Prostate gland (tissue), 2 donors: Measurements from ENCODE around the gene PSD. TPM values are rescaled to one million over a fixed set of nuclear protein-coding genes. Genes with fewer than 3 reads are reported as not detected.
A peak's percentile ranks its signal among the peaks of the same experiment; 100 is the strongest.

ENCODE experiments used
- DNase-seq: peaks from one replicate; pipeline ENCODE4 v3.0.0-alpha.2; 2019; ENCODE audit warnings: low spot score
- H3K27ac ChIP-seq, 2 donors: fragments of 200-600 bp; sonication (generic); 2 replicates each; pipeline ENCODE4 v1.5.1; 2017 to 2019
- H3K27me3 ChIP-seq: fragments of 200-600 bp; sonication (generic); replicated peaks from 2 replicates; pipeline ENCODE4 v1.5.1; 2019; ENCODE audit not compliant: insufficient read depth
- H3K36me3 ChIP-seq, 2 donors: fragments of 200-600 bp; sonication (generic); 1 replicate in 1 of 2; 2 replicates in 1 of 2; pipeline versions ENCODE4 v1.5.1 to v1.8.1; 2017 to 2019
- H3K4me1 ChIP-seq: fragments of 200-600 bp; sonication (generic); replicated peaks from 2 replicates; pipeline ENCODE4 v1.5.1; 2019
- H3K4me3 ChIP-seq, 2 donors: fragments of 200-600 bp; sonication (generic); 2 replicates each; pipeline ENCODE4 v1.5.1; 2017 to 2019
- H3K9me3 ChIP-seq: fragments of 200-600 bp; sonication (generic); 2 replicates; pipeline ENCODE4 v1.5.1; 2017
- CTCF ChIP-seq, 4 experiments: fragments of 200-600 bp in 2 of 4; fragments of 450-650 bp in 2 of 4; sonication (generic) in 2 of 4; IDR thresholded peaks; 1 replicate in 3 of 4; 2 replicates in 1 of 4; pipeline ENCODE4 v1.5.1; 2016 to 2019; ENCODE audit warnings: antibody characterized with exemption in 4 of 4, mild to moderate bottlenecking in 2 of 4, moderate library complexity in 2 of 4
- POLR2A ChIP-seq: fragments of 450-650 bp; IDR thresholded peaks from one replicate; pipeline ENCODE4 v1.6.1; 2016; ENCODE audit warnings: antibody characterized with exemption, mild to moderate bottlenecking
- POLR2AphosphoS5 ChIP-seq: sonication (generic); formaldehyde crosslinking; IDR thresholded peaks from one replicate; pipeline ENCODE4 v1.6.1; 2017; ENCODE audit warnings: antibody characterized with exemption
- WGBS: methylation state at CpG from one replicate; pipeline ENCODE4 v1.1.5; 2018; 5-methylcytosine and 5-hydroxymethylcytosine counted together
- intact Hi-C: fragments of 100-400 bp; cut with DNase I; formaldehyde crosslinking; loops from one replicate; pipeline ENCODE4 v1.14.2; 2022
- total RNA-seq, 2 donors: library from RNA; depleted of rRNA; stranded (reverse); fragments of >200 nt; gene quantifications; one replicate each; pipeline ENCODE4 v1.1.0, GENCODE V29; 2016

Gene PSD
- total RNA-seq, 2 donors from 2014 or later, result 1.0 to 10.9 TPM

GRCh38 chr10:102431452-102432124 is 13.0 kb upstream of the PSD start:
- Histone ChIP-seq H3K36me3 (no peaks in the 10 kb centered on the region), H3K4me3 (peak overlapping the region; percentile 75 to 89), H3K4me1 (peaks cover 4% of the 10 kb centered on the region), H3K27ac (peak overlapping the region; percentile 71 to 79), H3K9me3 (no peaks in the 10 kb centered on the region), H3K27me3 (no peaks in the 10 kb centered on the region)
- intact Hi-C loops, result no loop called here
- TF ChIP-seq POLR2A (no peak), CTCF (IDR thresholded peaks at IDR 0.05) (no peak), POLR2AphosphoS5 (no peak)
- WGBS, result 18% methylated on average over 4 of the region's 4 CpGs
- DNase-seq, result no peak

- H3K27ac ChIP-seq, result no peak overlapping the region
- intact Hi-C loops, result no loop called here
- no peak overlapping the region for H3K4me3 ChIP-seq
- H3K9me3 ChIP-seq, result no peaks in the 10 kb centered on the region
- no peaks in the 10 kb centered on the region for H3K27me3 ChIP-seq
- H3K4me1 ChIP-seq, result peaks cover 4% of the 10 kb centered on the region
- DNase-seq, result no peak
- WGBS, result 90% methylated on average over 8 of the region's 8 CpGs
- TF ChIP-seq CTCF (IDR thresholded peaks at IDR 0.05), result no peak
- TF ChIP-seq POLR2A, result no peak
- no peak for TF ChIP-seq POLR2AphosphoS5
- H3K36me3 ChIP-seq, result no peaks in the 10 kb centered on the region
Measured at GRCh38 chr10:102429468-102429867, 10.9 kb upstream of the PSD start.

- Histone ChIP-seq H3K4me1 (peaks cover 17% of the 10 kb centered on the region), H3K27me3 (no peaks in the 10 kb centered on the region), H3K36me3 (peaks cover 0 to 8% of the 10 kb centered on the region in 2 donors), H3K4me3 (no peak overlapping the region), H3K27ac (no peak overlapping the region), H3K9me3 (no peaks in the 10 kb centered on the region)
- DNase-seq, result no peak
- TF ChIP-seq POLR2A, result no peak
- no peak for TF ChIP-seq POLR2AphosphoS5
- TF ChIP-seq CTCF (IDR thresholded peaks at IDR 0.05), result no peak
- 78% methylated on average over 7 of the region's 7 CpGs for WGBS
- intact Hi-C loops, result no loop called here
Measured at GRCh38 chr10:102426803-102427287, 8.3 kb upstream of the PSD start.

- H3K27me3 ChIP-seq, result no peaks in the 10 kb centered on the region
- no peak for DNase-seq
- H3K27ac ChIP-seq, result no peak overlapping the region
- intact Hi-C loops, result no loop called here
- no peak for TF ChIP-seq POLR2AphosphoS5
- no peak for TF ChIP-seq POLR2A
- no peak for TF ChIP-seq CTCF (IDR thresholded peaks at IDR 0.05)
- 83% methylated on average over 1 of the region's 1 CpG for WGBS
- H3K4me3 ChIP-seq, result no peak overlapping the region
- peaks cover 0 to 8% of the 10 kb centered on the region in 2 donors for H3K36me3 ChIP-seq
- H3K4me1 ChIP-seq, result peaks cover 14% of the 10 kb centered on the region
- H3K9me3 ChIP-seq, result no peaks in the 10 kb centered on the region
Measured at GRCh38 chr10:102425444-102425843, 6.9 kb upstream of the PSD start.

- TF ChIP-seq POLR2AphosphoS5, result no peak
- TF ChIP-seq CTCF (IDR thresholded peaks at IDR 0.05), result no peak
- TF ChIP-seq POLR2A, result no peak
- DNase-seq, result no peak
- no peaks in the 10 kb centered on the region for H3K9me3 ChIP-seq
- H3K4me3 ChIP-seq, result no peak overlapping the region
- no peaks in the 10 kb centered on the region for H3K27me3 ChIP-seq
- no peak overlapping the region for H3K27ac ChIP-seq
- peaks cover 0 to 8% of the 10 kb centered on the region in 2 donors for H3K36me3 ChIP-seq
- intact Hi-C loops, result no loop called here
- H3K4me1 ChIP-seq, result peaks cover 19% of the 10 kb centered on the region
- 72% methylated on average over 6 of the region's 6 CpGs for WGBS
Measured at GRCh38 chr10:102424916-102425315, 6.3 kb upstream of the PSD start.
